Pancreas (tissue), 10 donors: ENCODE measurements around the gene NMU. TPM values are rescaled to one million over a fixed set of nuclear protein-coding genes. Genes with fewer than 3 reads are reported as not detected.
A peak's percentile ranks its signal among the peaks of the same experiment; 100 is the strongest.
"Not testable (repeated sequence)": the region's sequence is repeated elsewhere in the genome, so short reads cannot be mapped to it uniquely, and the experiment has no call there.

Experiments
- ATAC-seq, 4 donors: fragments of 200-7000 bp; cut with Tn5 transposase; one replicate each; pipeline versions ENCODE4 v1.8.0 to v1.9.1; 2020; ENCODE audit warnings: mild to moderate bottlenecking in 4 of 4, moderate library complexity in 4 of 4
- DNase-seq, 6 donors: peaks; one replicate each; pipeline ENCODE4 v3.0.0-alpha.2; 2020
- FAIRE-seq: peaks from 2 replicates; lab custom pipeline; 2012; peaks lifted over from hg19 to GRCh38; lab: Jason Lieb, UNC
- H3K27ac ChIP-seq, 4 donors: fragments of 200-600 bp; sonication (generic); 1 replicate in 3 of 4; 2 replicates in 1 of 4; pipeline versions ENCODE4 v1.5.0 to v1.8.0; 2020
- H3K27me3 ChIP-seq, 4 donors: fragments of 200-600 bp; one replicate each; pipeline ENCODE4 v1.8.0; 2021
- H3K36me3 ChIP-seq, 3 donors: fragments of 200-600 bp; sonication (generic) in 1 of 3; one replicate each; pipeline versions ENCODE4 v1.5.0 to v1.8.0; 2020 to 2021
- H3K4me1 ChIP-seq, 3 donors: fragments of 200-600 bp; one replicate each; pipeline ENCODE4 v1.8.0; 2021
- H3K4me3 ChIP-seq, 4 donors: fragments of 200-600 bp; sonication (generic) in 2 of 4; one replicate each; pipeline versions ENCODE4 v1.5.0 to v1.8.0; 2020 to 2021
- H3K9me3 ChIP-seq, 4 donors: fragments of 200-600 bp; one replicate each; pipeline ENCODE4 v1.8.0; 2021
- CTCF ChIP-seq, 4 donors: fragments of 200-600 bp; sonication (generic) in 3 of 4; IDR thresholded peaks; one replicate each; pipeline versions ENCODE4 v1.5.0 to v1.8.0; 2021; ENCODE audit warnings: antibody characterized with exemption in 4 of 4
- WGBS, 2 donors: extraction: QIAGEN DNeasy Blood & Tissue Kit; methylation state at CpG; one replicate each; pipeline ENCODE4 v1.1.7; 2013; 5-methylcytosine and 5-hydroxymethylcytosine counted together
- intact Hi-C, 3 donors: fragments of 100-400 bp; cut with DNase I; formaldehyde crosslinking; loops; one replicate each; pipeline versions ENCODE4 v1.11.1 to v1.14.2; 2022
- polyA plus RNA-seq, 2 donors: library from polyadenylated mRNA; stranded (reverse); fragments of 200-250 nt; gene quantifications; one replicate each; pipeline ENCODE4 v1.2.3, GENCODE V29; 2013
- total RNA-seq, 6 donors: library from RNA; stranded (reverse); fragmentation: NEBNext Ultra II Directional in 4 of 6; extraction: Animal tissue kit (Norgen Biotek cat#: 25700) in 4 of 6; gene quantifications; one replicate each; pipeline versions ENCODE4 v1.2.1 to v1.2.4, GENCODE V29; 2021 to 2023
- donor health status: healthy with polysubstance abuse.
- donor health status: DM: no; HTN: no; CAD: no; lungs with moderate emphysema.
- donor health status: DM: no; HTN: no; CAD: no.
- donor health status: control.
- donor health status: control.
- donor health status: Bipolar disorder and iron deficiency.
- donor health status: DM: yes; HTN: yes; CAD: no.
- donor health status: DM: no; HTN: no; CAD: no.
- donor health status: DM: no; HTN: no; CAD: no.
- donor health status: DM: yes; HTN: yes; CAD: no.

The NMU gene
- total and polyA plus RNA-seq, 8 donors, result 0.76 TPM; not detected in 7

GRCh38 chr4:55592014-55592413 lies 44.1 kb downstream of the NMU start, which contains the start of gene PDCL2:
PDCL2 (minus strand) TSS chr4:55592245; CDS start chr4:55592109, 136 bp downstream.
- no peak for TF ChIP-seq CTCF (IDR thresholded peaks at IDR 0.05)
- FAIRE-seq, result no peak
- DNase-seq, result peak in 2 of 6 donors; percentile 30 to 67

GRCh38 chr4:55588160-55588559 lies 47.9 kb downstream of the NMU start:
- 39 to 54% methylated on average over 2 of the region's 2 CpGs for WGBS, 2 donors
- Histone ChIP-seq H3K27ac (no peak overlapping the region), H3K36me3 (no peaks in the 10 kb centered on the region), H3K9me3 (no peaks in the 10 kb centered on the region), H3K27me3 (no peaks in the 10 kb centered on the region), H3K4me3 (no peak overlapping the region), H3K4me1 (no peaks in the 10 kb centered on the region)
- DNase-seq (no peak), FAIRE-seq (no peak), ATAC-seq (no peak)
- TF ChIP-seq CTCF (IDR thresholded peaks at IDR 0.05), result no peak
- intact Hi-C loops, result no loop called here

More at GRCh38 chr4:55592014-55592413, 44.1 kb downstream of the NMU start, which contains the start of gene PDCL2:
- no peaks in the 10 kb centered on the region for H3K36me3 ChIP-seq
- no peak within 1 kb of the TSS for H3K27ac ChIP-seq
- WGBS, 2 donors, result 87 to 89% methylated on average over 24 of the region's 24 CpGs
- H3K4me1 ChIP-seq, result no peaks in the 10 kb centered on the region
- ATAC-seq, result no peak
- H3K27me3 ChIP-seq, result no peaks in the 10 kb centered on the region
- H3K9me3 ChIP-seq, result no peaks in the 10 kb centered on the region
- H3K4me3 ChIP-seq, result no peak within 1 kb of the TSS
- intact Hi-C loops, result no loop called here

GRCh38 chr4:55582773-55583172 lies 53.3 kb downstream of the NMU start:
- 88% methylated on average over 2 of the region's 2 CpGs; no CpG with 5 or more reads in 1 of the 2 donors for WGBS, 2 donors
- ATAC-seq, FAIRE-seq, H3K27me3 ChIP-seq, H3K9me3 ChIP-seq, H3K27ac ChIP-seq, intact Hi-C loops, H3K36me3 ChIP-seq, DNase-seq, H3K4me1 ChIP-seq, H3K4me3 ChIP-seq: not testable (repeated sequence)

- Histone ChIP-seq H3K27ac (no peak overlapping the region), H3K9me3 (no peaks in the 10 kb centered on the region), H3K27me3 (no peaks in the 10 kb centered on the region), H3K4me3 (no peak overlapping the region), H3K36me3 (no peaks in the 10 kb centered on the region), H3K4me1 (no peaks in the 10 kb centered on the region)
- ATAC-seq, result no peak
- no peak for TF ChIP-seq CTCF (IDR thresholded peaks at IDR 0.05)
- intact Hi-C loops, result no loop called here
- no peak for FAIRE-seq
- no peak for DNase-seq
Observed at GRCh38 chr4:55578341-55579010, 57.6 kb downstream of the NMU start.

GRCh38 chr4:55575513-55575912 lies 60.6 kb downstream of the NMU start:
- Histone ChIP-seq H3K36me3 (no peaks in the 10 kb centered on the region), H3K4me1 (no peaks in the 10 kb centered on the region), H3K27ac (no peak overlapping the region), H3K4me3 (no peak overlapping the region), H3K27me3 (no peaks in the 10 kb centered on the region), H3K9me3 (no peaks in the 10 kb centered on the region)
- no peak for TF ChIP-seq CTCF (IDR thresholded peaks at IDR 0.05)
- intact Hi-C loops, result no loop called here
- 34 to 45% methylated on average over 1 of the region's 1 CpG for WGBS, 2 donors
- no peak for DNase-seq
- ATAC-seq, result no peak
- no peak for FAIRE-seq
